Measurements from ENCODE around the gene P2RY2.

P2RY2 gene

GRCh38 chr11:73213196-73214143 is 4.6 kb upstream of the P2RY2 start:
- TF ChIP-seq POLR2A (IDR thresholded peaks at IDR 0.05; ENCODE audit: low read depth, low read length): no peak
- no peak for TF ChIP-seq TAF1 (IDR thresholded peaks at IDR 0.05; ENCODE audit: low read depth, low read length)
- TF ChIP-seq POLR2AphosphoS5 (IDR thresholded peaks at IDR 0.05; ENCODE audit: low read depth, low read length): no peak
- TF ChIP-seq PAX5 (IDR thresholded peaks at IDR 0.05; ENCODE audit: insufficient read depth, low read length, severe bottlenecking): no peak
- TF ChIP-seq SPI1 (IDR thresholded peaks at IDR 0.05; ENCODE audit: low read depth, low read length): no peak
- no peak for TF ChIP-seq POU2F2 (IDR thresholded peaks at IDR 0.05; ENCODE audit: low read depth, low read length)
- no peak for DNase-seq (ENCODE audit: insufficient read length, low spot score)
- FAIRE-seq: peak; percentile 16

GRCh38 chr11:73215191-73216134 is 2.6 kb upstream of the P2RY2 start:
- FAIRE-seq (no peak), DNase-seq (ENCODE audit: insufficient read length, low spot score) (no peak)
- TF ChIP-seq SPI1 (IDR thresholded peaks at IDR 0.05; ENCODE audit: low read depth, low read length) (no peak), PAX5 (IDR thresholded peaks at IDR 0.05; ENCODE audit: insufficient read depth, low read length, severe bottlenecking) (no peak), POU2F2 (IDR thresholded peaks at IDR 0.05; ENCODE audit: low read depth, low read length) (no peak), POLR2AphosphoS5 (IDR thresholded peaks at IDR 0.05; ENCODE audit: low read depth, low read length) (no peak), POLR2A (IDR thresholded peaks at IDR 0.05; ENCODE audit: low read depth, low read length) (no peak), TAF1 (IDR thresholded peaks at IDR 0.05; ENCODE audit: low read depth, low read length) (no peak)

GRCh38 chr11:73216465-73216864 is 1.6 kb upstream of the P2RY2 start:
- DNase-seq (ENCODE audit: insufficient read length, low spot score): no peak
- TF ChIP-seq POLR2A (IDR thresholded peaks at IDR 0.05; ENCODE audit: low read depth, low read length) (no peak), POLR2AphosphoS5 (IDR thresholded peaks at IDR 0.05; ENCODE audit: low read depth, low read length) (no peak), TAF1 (IDR thresholded peaks at IDR 0.05; ENCODE audit: low read depth, low read length) (no peak), SPI1 (IDR thresholded peaks at IDR 0.05; ENCODE audit: low read depth, low read length) (no peak), PAX5 (IDR thresholded peaks at IDR 0.05; ENCODE audit: insufficient read depth, low read length, severe bottlenecking) (no peak), POU2F2 (IDR thresholded peaks at IDR 0.05; ENCODE audit: low read depth, low read length) (no peak)
- no peak for FAIRE-seq

GRCh38 chr11:73217131-73217809 is 811 bp upstream of the P2RY2 start:
- DNase-seq (ENCODE audit: insufficient read length, low spot score): no peak
- no peak for FAIRE-seq
- no peak for TF ChIP-seq PAX5 (IDR thresholded peaks at IDR 0.05; ENCODE audit: insufficient read depth, low read length, severe bottlenecking)
- no peak for TF ChIP-seq POU2F2 (IDR thresholded peaks at IDR 0.05; ENCODE audit: low read depth, low read length)
- TF ChIP-seq TAF1 (IDR thresholded peaks at IDR 0.05; ENCODE audit: low read depth, low read length): no peak
- no peak for TF ChIP-seq SPI1 (IDR thresholded peaks at IDR 0.05; ENCODE audit: low read depth, low read length)
- TF ChIP-seq POLR2AphosphoS5 (IDR thresholded peaks at IDR 0.05; ENCODE audit: low read depth, low read length): no peak
- TF ChIP-seq POLR2A (IDR thresholded peaks at IDR 0.05; ENCODE audit: low read depth, low read length): no peak

GRCh38 chr11:73217810-73218105 is 323 bp upstream of the P2RY2 start:
- DNase-seq (ENCODE audit: insufficient read length, low spot score) (no peak), FAIRE-seq (no peak)
- TF ChIP-seq SPI1 (IDR thresholded peaks at IDR 0.05; ENCODE audit: low read depth, low read length) (no peak), POLR2A (IDR thresholded peaks at IDR 0.05; ENCODE audit: low read depth, low read length) (no peak), PAX5 (IDR thresholded peaks at IDR 0.05; ENCODE audit: insufficient read depth, low read length, severe bottlenecking) (no peak), TAF1 (IDR thresholded peaks at IDR 0.05; ENCODE audit: low read depth, low read length) (no peak), POLR2AphosphoS5 (IDR thresholded peaks at IDR 0.05; ENCODE audit: low read depth, low read length) (no peak), POU2F2 (IDR thresholded peaks at IDR 0.05; ENCODE audit: low read depth, low read length) (no peak)

GRCh38 chr11:73218830-73219215 is 742 bp downstream of the P2RY2 start:
- TF ChIP-seq PAX5 (IDR thresholded peaks at IDR 0.05; ENCODE audit: insufficient read depth, low read length, severe bottlenecking): no peak
- no peak for TF ChIP-seq POLR2AphosphoS5 (IDR thresholded peaks at IDR 0.05; ENCODE audit: low read depth, low read length)
- TF ChIP-seq TAF1 (IDR thresholded peaks at IDR 0.05; ENCODE audit: low read depth, low read length): no peak
- TF ChIP-seq SPI1 (IDR thresholded peaks at IDR 0.05; ENCODE audit: low read depth, low read length): no peak
- TF ChIP-seq POLR2A (IDR thresholded peaks at IDR 0.05; ENCODE audit: low read depth, low read length): no peak
- TF ChIP-seq POU2F2 (IDR thresholded peaks at IDR 0.05; ENCODE audit: low read depth, low read length): no peak
- DNase-seq (ENCODE audit: insufficient read length, low spot score) (no peak), FAIRE-seq (no peak)

- FAIRE-seq (no peak), DNase-seq (ENCODE audit: insufficient read length, low spot score) (no peak)
- TF ChIP-seq POLR2AphosphoS5 (IDR thresholded peaks at IDR 0.05; ENCODE audit: low read depth, low read length) (no peak), POU2F2 (IDR thresholded peaks at IDR 0.05; ENCODE audit: low read depth, low read length) (no peak), SPI1 (IDR thresholded peaks at IDR 0.05; ENCODE audit: low read depth, low read length) (no peak), PAX5 (IDR thresholded peaks at IDR 0.05; ENCODE audit: insufficient read depth, low read length, severe bottlenecking) (no peak), POLR2A (IDR thresholded peaks at IDR 0.05; ENCODE audit: low read depth, low read length) (no peak), TAF1 (IDR thresholded peaks at IDR 0.05; ENCODE audit: low read depth, low read length) (no peak)
These were observed 1.6 kb downstream of the P2RY2 start for GRCh38 chr11:73219396-73220285.

- TF ChIP-seq POLR2AphosphoS5 (IDR thresholded peaks at IDR 0.05; ENCODE audit: low read depth, low read length) (no peak), PAX5 (IDR thresholded peaks at IDR 0.05; ENCODE audit: insufficient read depth, low read length, severe bottlenecking) (no peak), POU2F2 (IDR thresholded peaks at IDR 0.05; ENCODE audit: low read depth, low read length) (no peak), TAF1 (IDR thresholded peaks at IDR 0.05; ENCODE audit: low read depth, low read length) (no peak), POLR2A (IDR thresholded peaks at IDR 0.05; ENCODE audit: low read depth, low read length) (no peak), SPI1 (IDR thresholded peaks at IDR 0.05; ENCODE audit: low read depth, low read length) (no peak)
- FAIRE-seq: no peak
- DNase-seq (ENCODE audit: insufficient read length, low spot score): no peak
These were observed 3.4 kb downstream of the P2RY2 start for GRCh38 chr11:73221451-73221850.
